Esophagus squamous epithelium (tissue), 5 donors: ENCODE results near the gene PRKAB2. TPM values are rescaled to one million over a fixed set of nuclear protein-coding genes. Genes with fewer than 3 reads are reported as not detected.

ENCODE experiments used
- DNase-seq: peaks from one replicate; lab custom pipeline; 2025; lab: John Stamatoyannopoulos, UW
- H3K27ac ChIP-seq, 4 donors: fragments of 200-600 bp; sonication (generic); one replicate each; pipeline ENCODE4 v1.5.1; 2016 to 2019; ENCODE audit warnings: mild to moderate bottlenecking in 1 of 4
- H3K27me3 ChIP-seq, 4 donors: fragments of 200-600 bp; sonication (generic); 1 replicate in 3 of 4; 2 replicates in 1 of 4; pipeline versions ENCODE4 v1.5.1 to v1.6.0; 2017 to 2021; ENCODE audit warnings: antibody characterized with exemption in 1 of 4
- H3K36me3 ChIP-seq, 3 donors: fragments of 200-600 bp; sonication (generic); one replicate each; pipeline ENCODE4 v1.5.1; 2016 to 2019
- H3K4me1 ChIP-seq, 3 donors: fragments of 200-600 bp; sonication (generic); one replicate each; pipeline ENCODE4 v1.5.1; 2017 to 2019
- H3K4me3 ChIP-seq, 4 donors: fragments of 200-600 bp; sonication (generic); 1 replicate in 3 of 4; 2 replicates in 1 of 4; pipeline ENCODE4 v1.5.1; 2016 to 2019; ENCODE audit warnings: mild to moderate bottlenecking in 2 of 4, moderate library complexity in 1 of 4
- H3K9me3 ChIP-seq, 3 donors: fragments of 200-600 bp; sonication (generic); one replicate each; pipeline ENCODE4 v1.5.1; 2016 to 2019
- CTCF ChIP-seq, 6 experiments: fragments of 450-650 bp in 4 of 6; fragments of 200-600 bp in 2 of 6; sonication (generic) in 2 of 6; IDR thresholded peaks; one replicate each; pipeline ENCODE4 v1.5.1; 2016 to 2019; ENCODE audit warnings: antibody characterized with exemption in 6 of 6, mild to moderate bottlenecking in 4 of 6, moderate library complexity in 4 of 6
- POLR2A ChIP-seq, 4 donors: fragments of 450-650 bp; IDR thresholded peaks; one replicate each; pipeline ENCODE4 v1.6.1; 2017; ENCODE audit warnings: antibody characterized with exemption in 4 of 4, mild to moderate bottlenecking in 4 of 4, moderate library complexity in 3 of 4
- WGBS, 2 donors: methylation state at CpG; one replicate each; pipeline ENCODE4 v1.1.5; 2018; 5-methylcytosine and 5-hydroxymethylcytosine counted together
- intact Hi-C: fragments of 100-400 bp; cut with DNase I; formaldehyde crosslinking; loops from one replicate; pipeline ENCODE4 v1.15.0; 2022
- total RNA-seq, 4 donors: library from RNA; depleted of rRNA; stranded (reverse); fragments of >200 nt; gene quantifications; one replicate each; pipeline ENCODE4 v1.1.0, GENCODE V29; 2016
- donor health status: DM: yes; HTN: yes; CAD: no.

PRKAB2 gene
- total RNA-seq, 4 donors from 2014 or later = 2.4 to 14.7 (median 8.1) TPM

- no peak for DNase-seq
- Histone ChIP-seq H3K36me3 (peaks cover 0 to 7% (median 0%) of the 10 kb centered on the region in 3 donors), H3K4me1 (no peaks in the 10 kb centered on the region), H3K27ac (no peak overlapping the region), H3K4me3 (no peak overlapping the region), H3K27me3 (no peaks in the 10 kb centered on the region), H3K9me3 (no peaks in the 10 kb centered on the region)
- intact Hi-C loops = no loop called here
- WGBS, 2 donors = 91% methylated on average over 3 of the region's 3 CpGs
- TF ChIP-seq POLR2A (IDR thresholded peaks at IDR 0.05) (no peak), CTCF (IDR thresholded peaks at IDR 0.05) (no peak)
Measured at GRCh38 chr1:147209825-147210821, 37.9 kb upstream of the PRKAB2 start.

GRCh38 chr1:147208619-147209018 lies 36.3 kb upstream of the PRKAB2 start:
- no peaks in the 10 kb centered on the region for H3K4me1 ChIP-seq
- no peaks in the 10 kb centered on the region for H3K9me3 ChIP-seq
- H3K4me3 ChIP-seq = no peak overlapping the region
- H3K36me3 ChIP-seq = peaks cover 0 to 7% (median 0%) of the 10 kb centered on the region in 3 donors
- no peak for DNase-seq
- 90 to 96% methylated on average over 4 to 7 of the region's 7 CpGs for WGBS, 2 donors
- intact Hi-C loops = no loop called here
- no peak overlapping the region for H3K27ac ChIP-seq
- TF ChIP-seq POLR2A (IDR thresholded peaks at IDR 0.05) = no peak
- no peak for TF ChIP-seq CTCF (IDR thresholded peaks at IDR 0.05)
- H3K27me3 ChIP-seq = no peaks in the 10 kb centered on the region

- intact Hi-C loops = no loop called here
Measured at GRCh38 chr1:147207192-147207591, 34.9 kb upstream of the PRKAB2 start.

GRCh38 chr1:147204080-147204479 lies 31.8 kb upstream of the PRKAB2 start:
- Histone ChIP-seq H3K4me3 (no peak overlapping the region), H3K9me3 (no peaks in the 10 kb centered on the region), H3K27me3 (no peaks in the 10 kb centered on the region), H3K4me1 (no peaks in the 10 kb centered on the region), H3K36me3 (no peaks in the 10 kb centered on the region), H3K27ac (no peak overlapping the region)
- TF ChIP-seq POLR2A (IDR thresholded peaks at IDR 0.05) = no peak
- TF ChIP-seq CTCF (IDR thresholded peaks at IDR 0.05) = no peak
- DNase-seq = no peak
- intact Hi-C loops = no loop called here
- WGBS, 2 donors = 66 to 79% methylated on average over 3 of the region's 3 CpGs

More at GRCh38 chr1:147207192-147207591, 34.9 kb upstream of the PRKAB2 start:
- H3K4me3 ChIP-seq = no peak overlapping the region
- H3K27me3 ChIP-seq = no peaks in the 10 kb centered on the region
- H3K36me3 ChIP-seq = peaks cover 0 to 7% (median 0%) of the 10 kb centered on the region in 3 donors
- no peaks in the 10 kb centered on the region for H3K4me1 ChIP-seq
- WGBS, 2 donors = 74 to 84% methylated on average over 1 of the region's 1 CpG
- DNase-seq = no peak
- H3K27ac ChIP-seq = no peak overlapping the region
- H3K9me3 ChIP-seq = no peaks in the 10 kb centered on the region
- TF ChIP-seq POLR2A (IDR thresholded peaks at IDR 0.05) (no peak), CTCF (IDR thresholded peaks at IDR 0.05) (no peak)

- 63 to 70% methylated on average over 2 of the region's 2 CpGs for WGBS, 2 donors
- intact Hi-C loops = no loop called here
Measured at GRCh38 chr1:147202576-147202975, 30.3 kb upstream of the PRKAB2 start.

More at GRCh38 chr1:147202576-147202975, 30.3 kb upstream of the PRKAB2 start:
- Histone ChIP-seq H3K36me3 (no peaks in the 10 kb centered on the region), H3K27ac (no peak overlapping the region), H3K27me3 (no peaks in the 10 kb centered on the region), H3K4me3 (no peak overlapping the region), H3K9me3 (no peaks in the 10 kb centered on the region), H3K4me1 (no peaks in the 10 kb centered on the region)
- TF ChIP-seq CTCF (IDR thresholded peaks at IDR 0.05) (no peak), POLR2A (IDR thresholded peaks at IDR 0.05) (no peak)
- no peak for DNase-seq
